ENCODE measurements around the gene KLC4. TPM values are rescaled to one million over a fixed set of nuclear protein-coding genes. Genes with fewer than 3 reads are reported as not detected.

Gene KLC4
- total and polyA plus RNA-seq, 9 donors, result 14.7 to 29.8 (median 24.7) TPM

- Histone ChIP-seq H3K27me3 (no peaks in the 10 kb centered on the region), H3K9me3 (no peaks in the 10 kb centered on the region), H3K4me3 (no peak overlapping the region), H3K27ac (no peak overlapping the region), H3K36me3 (no peaks in the 10 kb centered on the region), H3K4me1 (ENCODE audit: insufficient read depth) (peaks cover 12% of the 10 kb centered on the region)
- WGBS, 3 donors, result 74 to 83% (median 79%) methylated on average over 8 of the region's 8 CpGs
- TF ChIP-seq CTCF (IDR thresholded peaks at IDR 0.05) (no peak), EP300 (IDR thresholded peaks at IDR 0.05) (no peak), POLR2A (IDR thresholded peaks at IDR 0.05) (no peak)
- intact Hi-C loops (cut with DNase I), result no loop called here
- DNase-seq, result peak in 1 of 5 donors; percentile 26
These were observed 26.7 kb downstream of the KLC4 start for GRCh38 chr6:43086022-43086658.

GRCh38 chr6:43088654-43089056 is 29.2 kb downstream of the KLC4 start:
- Histone ChIP-seq H3K4me3 (no peak overlapping the region), H3K4me1 (ENCODE audit: insufficient read depth) (peaks cover 5% of the 10 kb centered on the region), H3K27ac (peak overlapping the region in 1 of 2 donors; percentile 76), H3K36me3 (no peaks in the 10 kb centered on the region), H3K27me3 (no peaks in the 10 kb centered on the region), H3K9me3 (no peaks in the 10 kb centered on the region)
- 80 to 90% (median 84%) methylated on average over 4 of the region's 4 CpGs for WGBS, 3 donors
- no peak for DNase-seq
- TF ChIP-seq CTCF (IDR thresholded peaks at IDR 0.05), result no peak
- intact Hi-C loops (cut with DNase I), result no loop called here

GRCh38 chr6:43089467-43089866 is 30.0 kb downstream of the KLC4 start:
- Histone ChIP-seq H3K4me3 (no peak overlapping the region), H3K36me3 (no peaks in the 10 kb centered on the region), H3K27ac (peak overlapping the region; percentile 62 to 76), H3K27me3 (no peaks in the 10 kb centered on the region), H3K4me1 (ENCODE audit: insufficient read depth) (peaks cover 5% of the 10 kb centered on the region), H3K9me3 (no peaks in the 10 kb centered on the region)
- intact Hi-C loops (cut with DNase I), result no loop called here
- TF ChIP-seq CTCF (IDR thresholded peaks at IDR 0.05) (no peak), POLR2A (IDR thresholded peaks at IDR 0.05) (no peak), EP300 (IDR thresholded peaks at IDR 0.05) (no peak)
- DNase-seq, result no peak
- whole genome bisulfite sequencing, 3 donors, result 32 to 37% (median 34%) methylated on average over 4 of the region's 4 CpGs

GRCh38 chr6:43089874-43090558 is 30.6 kb downstream of the KLC4 start:
- intact Hi-C loops (cut with DNase I), result no loop called here
- no peaks in the 10 kb centered on the region for H3K36me3 ChIP-seq
- peaks cover 5% of the 10 kb centered on the region for H3K4me1 ChIP-seq (ENCODE audit: insufficient read depth)
- WGBS, 3 donors, result 40 to 52% (median 43%) methylated on average over 8 of the region's 8 CpGs
- no peak for DNase-seq
- peak overlapping the region; percentile 62 to 76 for H3K27ac ChIP-seq
- H3K4me3 ChIP-seq, result no peak overlapping the region
- no peaks in the 10 kb centered on the region for H3K27me3 ChIP-seq
- TF ChIP-seq CTCF (IDR thresholded peaks at IDR 0.05) (no peak), POLR2A (IDR thresholded peaks at IDR 0.05) (no peak)
- no peaks in the 10 kb centered on the region for H3K9me3 ChIP-seq

Data from ovary (tissue), 9 donors.